ENCODE results near the gene DCDC2. TPM values are rescaled to one million over a fixed set of nuclear protein-coding genes. Genes with fewer than 3 reads are reported as not detected.

Gene DCDC2
- total and polyA plus RNA-seq, 4 experiments from 2014 or later = 0.44 to 0.47 TPM; not detected in 2

DNA sequence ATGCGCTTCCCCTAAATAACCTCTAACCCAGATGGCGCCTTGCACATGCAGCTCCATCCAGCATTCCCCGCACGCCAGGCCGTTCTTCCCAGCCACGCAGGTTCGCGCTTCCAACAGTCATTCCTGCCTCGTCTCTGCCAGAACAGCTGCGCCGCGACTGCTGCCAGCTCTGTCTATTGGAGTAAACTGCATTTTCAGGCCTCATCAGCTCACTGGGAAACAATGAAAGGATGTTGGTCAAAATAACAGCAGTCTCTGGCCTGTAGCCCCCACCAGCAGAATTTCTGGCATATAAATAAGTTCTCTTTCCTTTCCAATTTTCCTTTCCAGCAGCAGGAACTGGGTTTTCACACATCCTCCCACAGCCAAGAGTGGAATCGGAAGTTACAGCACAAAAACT lies 217.3 kb downstream of the DCDC2 start:
- ChIA-PET CTCF (ENCODE audit: partially characterized antibody) (interaction anchor here (0.9 kb wide), 1 partner anchor 13 kb away, joined by 3 read pairs; no protein-coding TSS in a partner anchor), POLR2A (ENCODE audit: partially characterized antibody) (no interaction called here)
- Histone ChIP-seq H3K36me3 (ENCODE audit: insufficient read depth, low read length) (no peaks in the 10 kb centered on the region), H3K4me3 (ENCODE audit: low read length in 2 of 2) (no peak overlapping the region), H3K27me3 (ENCODE audit: insufficient read depth, low read length) (no peaks in the 10 kb centered on the region), H3K4me1 (ENCODE audit: insufficient read depth, low read length) (no peaks in the 10 kb centered on the region), H3K27ac (ENCODE audit: low read depth, low read length) (no peak overlapping the region), H3K9me3 (ENCODE audit: control insufficient read depth in 1 of 2, low read length in 2 of 2) (no peaks in the 10 kb centered on the region)
- H3K4me3 Mint-ChIP-seq = no peak overlapping the region
- intact Hi-C loops (cut with micrococcal nuclease) = no loop called here
- no peaks in the 10 kb centered on the region for H3K36me3 Mint-ChIP-seq
- H3K27me3 Mint-ChIP-seq = no peaks in the 10 kb centered on the region
- H3K9me3 Mint-ChIP-seq = peaks cover 0 to 6% (median 0%) of the 10 kb centered on the region in 8 donors
- no peak overlapping the region for H3K27ac Mint-ChIP-seq
- H3K4me1 Mint-ChIP-seq = no peaks in the 10 kb centered on the region
- DNase-seq = no peak

DNA sequence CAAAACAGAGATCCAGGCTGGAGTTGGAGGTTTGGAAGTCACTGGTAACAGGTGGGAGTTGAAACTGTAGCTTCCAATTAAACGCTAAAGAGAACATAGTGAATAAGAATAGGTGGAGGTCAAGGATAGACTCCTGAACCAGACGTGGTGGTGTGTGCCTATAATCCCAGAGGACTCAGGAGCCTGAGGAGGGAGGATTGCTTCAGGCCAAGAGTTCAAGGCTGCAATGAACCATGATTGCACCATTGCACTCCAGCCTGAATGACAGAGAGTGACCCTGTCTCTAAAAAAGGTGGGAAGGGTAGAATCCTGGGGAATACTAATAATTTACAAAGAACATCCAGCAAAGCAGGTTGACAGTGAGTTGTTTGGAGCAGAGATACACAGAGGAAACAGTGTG lies 218.2 kb downstream of the DCDC2 start:
- no peak overlapping the region for H3K4me3 ChIP-seq (ENCODE audit: low read length in 2 of 2)
- H3K36me3 ChIP-seq (ENCODE audit: insufficient read depth, low read length) = no peaks in the 10 kb centered on the region
- intact Hi-C loops (cut with micrococcal nuclease) = no loop called here
- ChIA-PET CTCF (ENCODE audit: partially characterized antibody) (interaction anchor here (0.9 kb wide), 1 partner anchor 14 kb away, joined by 3 read pairs; no protein-coding TSS in a partner anchor), POLR2A (ENCODE audit: partially characterized antibody) (no interaction called here)
- no peaks in the 10 kb centered on the region for H3K4me1 ChIP-seq (ENCODE audit: insufficient read depth, low read length)
- no peaks in the 10 kb centered on the region for H3K36me3 Mint-ChIP-seq
- no peaks in the 10 kb centered on the region for H3K4me1 Mint-ChIP-seq
- no peak for DNase-seq
- H3K27me3 ChIP-seq (ENCODE audit: insufficient read depth, low read length) = no peaks in the 10 kb centered on the region
- H3K27me3 Mint-ChIP-seq = no peaks in the 10 kb centered on the region
- H3K27ac ChIP-seq (ENCODE audit: low read depth, low read length) = no peak overlapping the region
- no peaks in the 10 kb centered on the region for H3K9me3 ChIP-seq (ENCODE audit: control insufficient read depth in 1 of 2, low read length in 2 of 2)
- peaks cover 0 to 6% (median 0%) of the 10 kb centered on the region in 8 donors for H3K9me3 Mint-ChIP-seq
- H3K4me3 Mint-ChIP-seq = no peak overlapping the region
- H3K27ac Mint-ChIP-seq = no peak overlapping the region

DNA sequence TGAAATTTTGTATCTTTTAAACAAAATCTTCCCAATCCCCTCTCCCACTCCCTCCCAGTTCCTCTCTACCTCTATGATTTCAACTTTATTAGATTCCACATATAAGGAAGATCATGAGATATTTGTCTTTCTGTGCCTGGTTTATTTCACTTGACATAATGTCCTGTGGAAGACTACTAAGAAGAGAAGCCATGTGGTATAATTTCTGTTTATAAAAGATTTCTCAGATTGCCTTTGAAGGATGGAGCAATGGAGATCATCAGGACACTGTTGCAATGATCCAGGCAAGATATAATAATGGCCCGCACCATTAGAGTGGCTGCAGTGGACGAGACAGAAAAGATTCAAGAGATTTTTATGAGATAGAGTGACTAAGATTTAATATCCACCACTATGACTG lies 218.8 kb downstream of the DCDC2 start:
- Histone ChIP-seq H3K27me3 (ENCODE audit: insufficient read depth, low read length) (no peaks in the 10 kb centered on the region), H3K27ac (ENCODE audit: low read depth, low read length) (no peak overlapping the region), H3K4me1 (ENCODE audit: insufficient read depth, low read length) (no peaks in the 10 kb centered on the region), H3K4me3 (ENCODE audit: low read length in 2 of 2) (no peak overlapping the region), H3K9me3 (ENCODE audit: control insufficient read depth in 1 of 2, low read length in 2 of 2) (no peaks in the 10 kb centered on the region), H3K36me3 (ENCODE audit: insufficient read depth, low read length) (no peaks in the 10 kb centered on the region)
- POLR2A ChIA-PET (ENCODE audit: partially characterized antibody) = no interaction called here
- DNase-seq = no peak
- H3K4me3 Mint-ChIP-seq = no peak overlapping the region
- H3K4me1 Mint-ChIP-seq = no peaks in the 10 kb centered on the region
- H3K9me3 Mint-ChIP-seq = peaks cover 0 to 6% (median 0%) of the 10 kb centered on the region in 8 donors
- H3K27me3 Mint-ChIP-seq = peaks cover 0 to 3% of the 10 kb centered on the region in 2 donors
- CTCF ChIA-PET (ENCODE audit: partially characterized antibody) = no interaction called here
- intact Hi-C loops (cut with micrococcal nuclease) = no loop called here
- H3K36me3 Mint-ChIP-seq = no peaks in the 10 kb centered on the region
- H3K27ac Mint-ChIP-seq = no peak overlapping the region

DNA sequence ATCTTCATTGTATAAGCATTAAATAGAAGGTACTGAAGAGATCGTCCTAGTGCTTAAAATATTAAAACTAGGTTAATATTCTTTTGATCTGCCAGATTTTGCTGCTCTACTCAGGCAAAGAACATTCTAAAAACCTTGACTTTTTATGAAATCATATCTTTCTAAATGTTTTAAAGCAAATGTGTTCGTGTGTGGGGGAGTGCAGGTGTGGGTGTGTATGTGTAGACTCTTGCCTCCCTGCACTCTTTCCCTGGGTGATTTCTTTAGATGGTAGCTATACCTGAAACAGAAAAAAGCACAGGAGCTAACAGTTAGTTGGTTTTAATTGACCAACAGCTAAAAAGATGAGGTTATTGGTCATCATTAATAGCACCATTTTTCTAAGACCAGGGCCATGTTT lies 226.1 kb downstream of the DCDC2 start:
- Histone ChIP-seq H3K36me3 (ENCODE audit: insufficient read depth, low read length) (no peaks in the 10 kb centered on the region), H3K27ac (ENCODE audit: low read depth, low read length) (no peak overlapping the region), H3K4me1 (ENCODE audit: insufficient read depth, low read length) (no peaks in the 10 kb centered on the region), H3K9me3 (ENCODE audit: control insufficient read depth in 1 of 2, low read length in 2 of 2) (no peaks in the 10 kb centered on the region), H3K27me3 (ENCODE audit: insufficient read depth, low read length) (no peaks in the 10 kb centered on the region), H3K4me3 (ENCODE audit: low read length in 2 of 2) (no peak overlapping the region)
- Mint-ChIP-seq H3K9me3 (peaks cover 0 to 8% (median 2%) of the 10 kb centered on the region in 8 donors), H3K4me3 (no peak overlapping the region), H3K27ac (no peak overlapping the region), H3K27me3 (peaks cover 2 to 3% of the 10 kb centered on the region in 2 donors), H3K4me1 (no peaks in the 10 kb centered on the region), H3K36me3 (no peaks in the 10 kb centered on the region)
- CTCF ChIA-PET (ENCODE audit: partially characterized antibody) = no interaction called here
- no peak for DNase-seq
- intact Hi-C loops (cut with micrococcal nuclease) = no loop called here
- POLR2A ChIA-PET (ENCODE audit: partially characterized antibody) = no interaction called here

DNA sequence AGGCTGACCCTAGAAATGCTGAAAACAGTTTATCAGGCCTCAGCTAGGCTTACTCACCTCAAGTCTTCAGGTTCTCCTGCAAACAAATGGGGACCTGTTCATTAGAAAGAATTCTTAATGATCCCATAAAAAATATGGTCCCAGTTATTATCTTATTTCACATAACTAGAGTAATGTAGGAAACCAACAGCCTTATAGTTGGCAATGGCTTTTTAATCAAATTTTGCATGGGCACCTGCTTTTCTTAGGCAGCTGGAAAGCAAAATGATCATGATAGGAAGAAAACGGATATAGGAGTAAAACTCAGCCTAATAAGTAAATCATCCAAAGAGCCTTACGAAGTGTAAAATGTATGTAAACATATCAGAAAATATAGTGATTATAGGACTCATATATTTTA lies 230.5 kb downstream of the DCDC2 start:
- no peaks in the 10 kb centered on the region for H3K4me1 ChIP-seq (ENCODE audit: insufficient read depth, low read length)
- Mint-ChIP-seq H3K27me3 (peaks cover 8 to 14% of the 10 kb centered on the region in 2 donors), H3K4me3 (no peak overlapping the region), H3K36me3 (no peaks in the 10 kb centered on the region), H3K27ac (no peak overlapping the region), H3K4me1 (peaks cover 0 to 5% (median 1%) of the 10 kb centered on the region in 4 donors), H3K9me3 (peaks cover 0 to 19% (median 2%) of the 10 kb centered on the region in 8 donors)
- H3K4me3 ChIP-seq (ENCODE audit: low read length in 2 of 2) = no peak overlapping the region
- no peaks in the 10 kb centered on the region for H3K36me3 ChIP-seq (ENCODE audit: insufficient read depth, low read length)
- ChIA-PET POLR2A (ENCODE audit: partially characterized antibody) (no interaction called here), CTCF (ENCODE audit: partially characterized antibody) (no interaction called here)
- H3K9me3 ChIP-seq (ENCODE audit: control insufficient read depth in 1 of 2, low read length in 2 of 2) = no peaks in the 10 kb centered on the region
- H3K27ac ChIP-seq (ENCODE audit: low read depth, low read length) = no peak overlapping the region
- intact Hi-C loops (cut with micrococcal nuclease) = no loop called here
- no peaks in the 10 kb centered on the region for H3K27me3 ChIP-seq (ENCODE audit: insufficient read depth, low read length)
- DNase-seq = no peak

DNA sequence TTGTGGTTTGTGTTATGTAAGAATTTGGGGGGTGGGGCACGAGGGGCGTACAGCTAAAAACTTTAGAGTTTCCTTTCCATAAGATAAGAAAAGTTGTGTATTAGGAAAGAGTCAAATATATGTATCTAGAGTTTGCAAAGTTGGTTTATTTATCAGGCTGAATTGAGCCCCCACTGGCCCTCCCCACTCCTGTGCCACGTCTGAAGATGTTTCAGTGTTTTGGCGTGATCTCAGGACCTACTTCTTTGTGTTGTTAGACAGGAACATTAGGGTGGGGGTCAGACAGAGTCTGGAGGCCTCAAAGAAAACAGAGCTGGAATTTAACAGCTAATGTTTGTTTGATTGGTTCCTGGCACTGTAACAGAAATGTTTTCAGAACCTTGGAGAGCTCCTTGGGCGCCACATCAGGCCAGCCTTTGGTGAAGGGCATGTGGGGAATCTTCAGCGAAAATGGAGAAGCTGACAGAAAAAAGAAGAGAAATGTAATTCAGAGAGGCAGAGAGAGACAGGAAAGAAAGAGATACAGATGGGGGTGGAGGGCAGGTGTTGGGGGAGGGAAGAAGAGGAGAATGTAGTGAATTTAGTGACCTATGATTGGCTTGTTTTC lies 231.2 kb downstream of the DCDC2 start:
- H3K27ac ChIP-seq (ENCODE audit: low read depth, low read length) = no peak overlapping the region
- no peaks in the 10 kb centered on the region for H3K27me3 ChIP-seq (ENCODE audit: insufficient read depth, low read length)
- no peaks in the 10 kb centered on the region for H3K36me3 Mint-ChIP-seq
- H3K9me3 Mint-ChIP-seq = peaks cover 0 to 19% (median 2%) of the 10 kb centered on the region in 8 donors
- DNase-seq = peak in 4 of 5 donors; percentile 4 to 13 (median 8)
- H3K4me1 ChIP-seq (ENCODE audit: insufficient read depth, low read length) = no peaks in the 10 kb centered on the region
- no peaks in the 10 kb centered on the region for H3K9me3 ChIP-seq (ENCODE audit: control insufficient read depth in 1 of 2, low read length in 2 of 2)
- ChIA-PET CTCF (ENCODE audit: partially characterized antibody) (no interaction called here), POLR2A (ENCODE audit: partially characterized antibody) (no interaction called here)
- peaks cover 8 to 14% of the 10 kb centered on the region in 2 donors for H3K27me3 Mint-ChIP-seq
- H3K27ac Mint-ChIP-seq = no peak overlapping the region
- H3K4me3 ChIP-seq (ENCODE audit: low read length in 2 of 2) = no peak overlapping the region
- H3K4me1 Mint-ChIP-seq = peaks cover 0 to 5% (median 1%) of the 10 kb centered on the region in 4 donors
- intact Hi-C loops (cut with micrococcal nuclease) = no loop called here
- H3K4me3 Mint-ChIP-seq = peak overlapping the region in 1 of 8 donors; percentile 24
- no peaks in the 10 kb centered on the region for H3K36me3 ChIP-seq (ENCODE audit: insufficient read depth, low read length)

DNA sequence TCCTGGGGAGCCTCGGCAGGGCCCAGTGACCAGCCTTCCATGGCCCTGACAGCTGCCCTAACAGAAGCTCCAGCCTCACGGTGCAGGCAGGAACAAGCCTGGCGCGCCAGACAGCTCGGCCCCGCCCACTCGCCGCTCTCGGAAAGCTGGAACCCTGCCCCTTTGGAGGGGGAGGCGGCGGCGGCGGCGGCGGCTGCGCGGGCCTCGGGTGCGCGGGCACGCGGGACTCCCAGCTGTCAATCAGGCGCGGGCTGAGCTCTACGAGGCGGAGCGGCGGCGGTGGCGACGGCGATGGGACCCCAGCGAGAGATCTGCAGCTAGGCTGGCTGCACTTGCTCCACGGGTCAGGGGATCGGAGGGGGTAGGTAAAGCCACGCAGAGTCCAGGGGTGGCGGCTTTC lies 231.9 kb downstream of the DCDC2 start, which contains the start of gene NRSN1:
TSS of gene NRSN1 (plus strand) at position 236 of the 400 bp plus-strand sequence. CDS start 8,113 bp downstream, outside the sequence.
- peaks cover 8 to 16% of the 10 kb centered on the region in 2 donors for H3K27me3 Mint-ChIP-seq
- no peaks in the 10 kb centered on the region for H3K9me3 ChIP-seq (ENCODE audit: control insufficient read depth in 1 of 2, low read length in 2 of 2)
- DNase-seq = no peak
- no peaks in the 10 kb centered on the region for H3K36me3 Mint-ChIP-seq
- H3K4me1 Mint-ChIP-seq = peaks cover 0 to 5% (median 1%) of the 10 kb centered on the region in 4 donors
- ChIA-PET CTCF (ENCODE audit: partially characterized antibody) (no interaction called here), POLR2A (ENCODE audit: partially characterized antibody) (no interaction called here)
- H3K9me3 Mint-ChIP-seq = peaks cover 0 to 19% (median 2%) of the 10 kb centered on the region in 8 donors
- intact Hi-C loops (cut with micrococcal nuclease) = no loop called here
- no peak within 1 kb of the TSS for H3K27ac Mint-ChIP-seq
- no peak within 1 kb of the TSS for H3K4me3 ChIP-seq (ENCODE audit: low read length in 2 of 2)
- no peaks in the 10 kb centered on the region for H3K4me1 ChIP-seq (ENCODE audit: insufficient read depth, low read length)
- no peak within 1 kb of the TSS for H3K27ac ChIP-seq (ENCODE audit: low read depth, low read length)
- H3K36me3 ChIP-seq (ENCODE audit: insufficient read depth, low read length) = no peaks in the 10 kb centered on the region
- peak within 1 kb of the TSS in 1 of 8 donors; percentile 24 for H3K4me3 Mint-ChIP-seq
- H3K27me3 ChIP-seq (ENCODE audit: insufficient read depth, low read length) = no peaks in the 10 kb centered on the region
